Right kidney (tissue), 1 donor: ENCODE results near the gene LGMN.
"Not testable (repeated sequence)": the region's sequence is repeated elsewhere in the genome, so short reads cannot be mapped to it uniquely, and the experiment has no call there.

Experiments used
- DNase-seq: peaks from one replicate; pipeline ENCODE4 v3.0.0-alpha.2; 2016

The LGMN gene

GRCh38 chr14:92726933-92727262, 21.5 kb downstream of the LGMN start:
- DNase-seq: no peak

- DNase-seq: no peak
These were observed 22.1 kb downstream of the LGMN start for GRCh38 chr14:92726135-92726932.

GRCh38 chr14:92724516-92725340, 23.7 kb downstream of the LGMN start:
- DNase-seq: no peak

GRCh38 chr14:92719890-92720323, 28.5 kb downstream of the LGMN start:
- DNase-seq: no peak

GRCh38 chr14:92719421-92719820, 29.0 kb downstream of the LGMN start:
- no peak for DNase-seq

- DNase-seq: no peak
These were observed 29.8 kb downstream of the LGMN start for GRCh38 chr14:92718664-92719063.

GRCh38 chr14:92717571-92718042, 30.8 kb downstream of the LGMN start:
- DNase-seq: no peak

- no peak for DNase-seq
These were observed 32.3 kb downstream of the LGMN start for GRCh38 chr14:92716131-92716530.

- DNase-seq: not testable (repeated sequence)
These were observed 33.6 kb downstream of the LGMN start for GRCh38 chr14:92714739-92715307.

- DNase-seq: no peak
These were observed 35.8 kb downstream of the LGMN start for GRCh38 chr14:92712654-92713051.

- DNase-seq: no peak
These were observed 36.3 kb downstream of the LGMN start for GRCh38 chr14:92711976-92712653.

- no peak for DNase-seq
These were observed 38.5 kb downstream of the LGMN start for GRCh38 chr14:92710001-92710341.

- DNase-seq: no peak
These were observed 39.0 kb downstream of the LGMN start for GRCh38 chr14:92709340-92710000.

- DNase-seq: no peak
These were observed 42.0 kb downstream of the LGMN start for GRCh38 chr14:92706386-92706785.

GRCh38 chr14:92704821-92705220, 43.6 kb downstream of the LGMN start:
- DNase-seq: no peak

GRCh38 chr14:92704036-92704804, 44.2 kb downstream of the LGMN start:
- DNase-seq: no peak

GRCh38 chr14:92703516-92703915, 44.9 kb downstream of the LGMN start:
- DNase-seq: no peak

GRCh38 chr14:92702441-92702918, 45.9 kb downstream of the LGMN start:
- DNase-seq: no peak

GRCh38 chr14:92701826-92702225, 46.6 kb downstream of the LGMN start:
- no peak for DNase-seq

- DNase-seq: no peak
These were observed 50.0 kb downstream of the LGMN start for GRCh38 chr14:92698393-92698792.

GRCh38 chr14:92696366-92696765, 52.1 kb downstream of the LGMN start:
- no peak for DNase-seq
